ENCODE results near the gene ISYNA1. TPM values are rescaled to one million over a fixed set of nuclear protein-coding genes. Genes with fewer than 3 reads are reported as not detected.

ISYNA1 gene
- total and polyA plus RNA-seq, 10 of the 15 experiments (the other 5 are each of a cell fraction or from before 2014, with no cell fraction given) = 1.9 to 37.0 (median 9.1) TPM

- TF ChIP-seq E2F4 (IDR thresholded peaks at IDR 0.05; ENCODE audit: low read depth, low read length) = no peak
- no peak for TF ChIP-seq PBX3 (IDR thresholded peaks at IDR 0.05; ENCODE audit: insufficient replicate concordance, low read depth, low read length)
- TF ChIP-seq BMI1 (IDR thresholded peaks at IDR 0.05; ENCODE audit: borderline replicate concordance) = no peak
- TF ChIP-seq ELK1 (IDR thresholded peaks at IDR 0.05; ENCODE audit: low read depth, low read length) = no peak
- no peak for TF ChIP-seq MYB (IDR thresholded peaks at IDR 0.05; ENCODE audit: borderline replicate concordance, low read depth, low read length)
- no peak for TF ChIP-seq ATF7 (IDR thresholded peaks at IDR 0.05; ENCODE audit: low read depth)
- no peak for TF ChIP-seq NFIC (IDR thresholded peaks at IDR 0.05; ENCODE audit: low read depth, low read length)
- no peak for TF ChIP-seq MEF2B (IDR thresholded peaks at IDR 0.05; ENCODE audit: partially characterized antibody, poor library complexity, severe bottlenecking)
- TF ChIP-seq POLR2AphosphoS5 (IDR thresholded peaks at IDR 0.05; ENCODE audit: low read length) = no peak
- no peak for TF ChIP-seq POU2F2 (IDR thresholded peaks at IDR 0.05; ENCODE audit: borderline replicate concordance, low read depth, low read length)
- TF ChIP-seq RCOR1 (conservative IDR thresholded peaks at IDR 0.05; ENCODE audit: low read depth, low read length) = no peak
- TF ChIP-seq TBL1XR1 (IDR thresholded peaks at IDR 0.05; ENCODE audit: low read depth, low read length) = no peak
- TF ChIP-seq TCF7 (IDR thresholded peaks at IDR 0.05; ENCODE audit: borderline replicate concordance) = no peak
- no peak for TF ChIP-seq IRF3 (IDR thresholded peaks at IDR 0.05)
- TF ChIP-seq MEF2A (IDR thresholded peaks at IDR 0.05; ENCODE audit: insufficient read depth, low read depth, low read length) = no peak
- TF ChIP-seq NRF1 (conservative IDR thresholded peaks at IDR 0.05; ENCODE audit: low read depth, low read length) = peak; percentile 44
- TF ChIP-seq NR2C1 (IDR thresholded peaks at IDR 0.05) = 0 out of 2 replicates have a peak, but pooled peaks have one; percentile 20
- TF ChIP-seq MTA2 (IDR thresholded peaks at IDR 0.05; ENCODE audit: low read depth) = no peak
- no peak for TF ChIP-seq ATF3 (IDR thresholded peaks at IDR 0.05; ENCODE audit: borderline replicate concordance, extremely low read depth, low read depth, low read length)
- TF ChIP-seq HDAC6 (IDR thresholded peaks at IDR 0.05; ENCODE audit: unreplicated experiment) = no peak
- TF ChIP-seq PML (IDR thresholded peaks at IDR 0.05; ENCODE audit: low read length) = no peak
- TF ChIP-seq ZNF24 (IDR thresholded peaks at IDR 0.05) = no peak
- 0 out of 2 replicates have a peak, but pooled peaks have one; percentile 38 for TF ChIP-seq NFXL1 (IDR thresholded peaks at IDR 0.05; ENCODE audit: borderline replicate concordance)
- peak; percentile 85 for TF ChIP-seq DPF2 (IDR thresholded peaks at IDR 0.05)
- TF ChIP-seq TAF1 (IDR thresholded peaks at IDR 0.05; ENCODE audit: borderline replicate concordance, low read depth, low read length) = no peak
- TF ChIP-seq SIX5 (IDR thresholded peaks at IDR 0.05; ENCODE audit: low read depth, low read length, severe bottlenecking) = no peak
- TF ChIP-seq LARP7 (IDR thresholded peaks at IDR 0.05) = peak; percentile 92
- peak; percentile 85 for TF ChIP-seq MXI1 (IDR thresholded peaks at IDR 0.05; ENCODE audit: low read depth, low read length)
- no peak for TF ChIP-seq PAX8 (IDR thresholded peaks at IDR 0.05)
- TF ChIP-seq RAD51 (IDR thresholded peaks at IDR 0.05) = no peak
Measured at GRCh38 chr19:18419195-18419698, 18.7 kb downstream of the ISYNA1 start, which contains the start of gene SSBP4 (continued).
